ENCODE results near the gene ZNF770. TPM values are rescaled to one million over a fixed set of nuclear protein-coding genes. Genes with fewer than 3 reads are reported as not detected.

The ZNF770 gene
- total and polyA plus RNA-seq, 3 donors from 2014 or later: 17.7 to 30.2 (median 27.7) TPM

GRCh38 chr15:34993412-34993811, 5.3 kb upstream of the ZNF770 start:
- no peaks in the 10 kb centered on the region for H3K36me3 ChIP-seq (ENCODE audit: low read depth, missing control alignments)
- H3K27ac ChIP-seq: no peak overlapping the region
- WGBS, 2 donors: 89 to 90% methylated on average over 6 of the region's 6 CpGs
- no peaks in the 10 kb centered on the region for H3K9me3 ChIP-seq
- intact Hi-C loops (cut with DNase I; ENCODE audit: low total_unique reads): no loop called here
- no peaks in the 10 kb centered on the region for H3K27me3 ChIP-seq
- H3K4me1 ChIP-seq: no peaks in the 10 kb centered on the region
- H3K4me3 ChIP-seq: no peak overlapping the region
- TF ChIP-seq POLR2A (IDR thresholded peaks at IDR 0.05): no peak
- TF ChIP-seq, protein P1, sequence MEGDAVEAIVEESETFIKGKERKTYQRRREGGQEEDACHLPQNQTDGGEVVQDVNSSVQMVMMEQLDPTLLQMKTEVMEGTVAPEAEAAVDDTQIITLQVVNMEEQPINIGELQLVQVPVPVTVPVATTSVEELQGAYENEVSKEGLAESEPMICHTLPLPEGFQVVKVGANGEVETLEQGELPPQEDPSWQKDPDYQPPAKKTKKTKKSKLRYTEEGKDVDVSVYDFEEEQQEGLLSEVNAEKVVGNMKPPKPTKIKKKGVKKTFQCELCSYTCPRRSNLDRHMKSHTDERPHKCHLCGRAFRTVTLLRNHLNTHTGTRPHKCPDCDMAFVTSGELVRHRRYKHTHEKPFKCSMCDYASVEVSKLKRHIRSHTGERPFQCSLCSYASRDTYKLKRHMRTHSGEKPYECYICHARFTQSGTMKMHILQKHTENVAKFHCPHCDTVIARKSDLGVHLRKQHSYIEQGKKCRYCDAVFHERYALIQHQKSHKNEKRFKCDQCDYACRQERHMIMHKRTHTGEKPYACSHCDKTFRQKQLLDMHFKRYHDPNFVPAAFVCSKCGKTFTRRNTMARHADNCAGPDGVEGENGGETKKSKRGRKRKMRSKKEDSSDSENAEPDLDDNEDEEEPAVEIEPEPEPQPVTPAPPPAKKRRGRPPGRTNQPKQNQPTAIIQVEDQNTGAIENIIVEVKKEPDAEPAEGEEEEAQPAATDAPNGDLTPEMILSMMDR (IDR thresholded peaks at IDR 0.05): no peak
- DNase-seq: no peak

GRCh38 chr15:34987609-34988026, 469 bp downstream of the ZNF770 start:
- intact Hi-C loops (cut with DNase I; ENCODE audit: low total_unique reads): no loop called here
- Histone ChIP-seq H3K27me3 (no peaks in the 10 kb centered on the region), H3K4me3 (peak overlapping the region; percentile 84 to 93), H3K4me1 (peaks cover 18% of the 10 kb centered on the region), H3K9me3 (no peaks in the 10 kb centered on the region), H3K36me3 (ENCODE audit: low read depth, missing control alignments) (no peaks in the 10 kb centered on the region), H3K27ac (peak overlapping the region; percentile 96 to 98)
- peak; percentile 34 for DNase-seq
- 0 to 1% methylated on average over 16 of the region's 16 CpGs for WGBS, 2 donors
- TF ChIP-seq, protein P1 (IDR thresholded peaks at IDR 0.05): no peak
- no peak for TF ChIP-seq POLR2A (IDR thresholded peaks at IDR 0.05)

DNA sequence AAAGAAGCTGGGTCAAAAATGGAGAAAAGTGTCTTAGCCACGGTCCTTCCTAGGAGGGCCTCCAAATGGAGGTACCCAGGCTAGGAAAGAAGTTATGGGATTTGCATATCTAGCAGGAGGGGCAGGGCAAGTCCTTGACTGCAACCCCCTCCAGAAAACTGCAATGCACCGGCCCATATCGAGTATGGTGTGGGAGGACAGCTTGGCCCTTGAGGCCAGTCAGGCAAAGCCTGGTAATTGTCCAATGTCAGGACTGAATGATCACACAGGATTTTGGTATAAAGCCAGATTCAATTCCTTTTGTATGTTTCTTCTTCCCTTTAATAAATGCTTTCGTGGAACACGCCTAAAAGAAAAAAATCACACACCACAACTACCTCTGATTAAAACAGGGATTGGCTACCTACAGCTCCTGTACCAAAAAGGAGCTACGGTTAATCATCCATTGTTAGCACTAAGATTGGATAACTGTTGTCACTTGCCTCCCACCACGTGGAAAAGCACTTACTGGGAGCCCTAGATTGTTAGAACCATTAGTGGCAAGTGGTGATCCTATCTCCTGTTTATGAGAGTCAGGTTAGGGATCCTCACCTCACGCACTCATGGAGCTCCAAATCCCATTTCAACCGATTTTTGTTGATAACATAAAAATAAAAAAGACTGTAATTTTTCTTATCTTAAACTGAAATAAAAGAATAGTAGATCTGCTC, 1.2 kb downstream of the ZNF770 start:
- WGBS, 2 donors: 11 to 12% methylated on average over 9 of the region's 9 CpGs
- Histone ChIP-seq H3K4me1 (peaks cover 18% of the 10 kb centered on the region), H3K27ac (peak overlapping the region in 1 of 2 donors; percentile 96), H3K36me3 (ENCODE audit: low read depth, missing control alignments) (no peaks in the 10 kb centered on the region), H3K4me3 (peak overlapping the region; percentile 84 to 93), H3K27me3 (no peaks in the 10 kb centered on the region), H3K9me3 (no peaks in the 10 kb centered on the region)
- intact Hi-C loops (cut with DNase I; ENCODE audit: low total_unique reads): no loop called here
- TF ChIP-seq, protein P1 (IDR thresholded peaks at IDR 0.05): no peak
- TF ChIP-seq POLR2A (IDR thresholded peaks at IDR 0.05): no peak
- no peak for DNase-seq

- TF ChIP-seq POLR2A (IDR thresholded peaks at IDR 0.05): no peak
- TF ChIP-seq, protein P1 (IDR thresholded peaks at IDR 0.05): no peak
- Histone ChIP-seq H3K36me3 (ENCODE audit: low read depth, missing control alignments) (no peaks in the 10 kb centered on the region), H3K27ac (peak overlapping the region in 1 of 2 donors; percentile 96), H3K27me3 (no peaks in the 10 kb centered on the region), H3K4me3 (no peak overlapping the region), H3K9me3 (no peaks in the 10 kb centered on the region), H3K4me1 (peaks cover 18% of the 10 kb centered on the region)
- DNase-seq: no peak
- 70 to 81% methylated on average over 1 of the region's 1 CpG for WGBS, 2 donors
- intact Hi-C loops (cut with DNase I; ENCODE audit: low total_unique reads): no loop called here
Measured at GRCh38 chr15:34986326-34986725, 1.8 kb downstream of the ZNF770 start.
